H9 (cell line): ENCODE data around the gene PLD4. TPM values are rescaled to one million over a fixed set of nuclear protein-coding genes. Genes with fewer than 3 reads are reported as not detected.

Experiments
- DNase-seq: peaks from one replicate; pipeline ENCODE4 v3.0.0-alpha.2; 2017
- H2AFZ ChIP-seq: one replicate; pipeline ENCODE4 v1.6.1; 2013; ENCODE audit warnings: mild to moderate bottlenecking, low read length, control low read depth, moderate library complexity
- H2AK5ac ChIP-seq: 2 replicates; pipeline ENCODE4 v1.6.1; 2013; ENCODE audit warnings: low read length, control low read depth, mixed read lengths; ENCODE audit not compliant: insufficient read length
- H2BK120ac ChIP-seq: one replicate; pipeline ENCODE4 v1.6.1; 2013; ENCODE audit warnings: low read depth, mild to moderate bottlenecking, low read length, control low read depth, inconsistent platforms; ENCODE audit not compliant: poor library complexity, severe bottlenecking
- H2BK12ac ChIP-seq: 2 replicates; pipeline ENCODE4 v1.6.1; 2013; ENCODE audit warnings: low read length, control low read depth, mixed read lengths, low read depth; ENCODE audit not compliant: insufficient read length
- H2BK15ac ChIP-seq: 2 replicates; pipeline ENCODE4 v1.6.1; 2013; ENCODE audit warnings: low read depth, low read length, control low read depth
- H2BK20ac ChIP-seq: one replicate; pipeline ENCODE4 v1.6.1; 2013; ENCODE audit warnings: low read depth, mild to moderate bottlenecking, low read length, control low read depth, inconsistent platforms; ENCODE audit not compliant: poor library complexity, severe bottlenecking
- H2BK5ac ChIP-seq: 2 replicates; pipeline ENCODE4 v1.6.1; 2013; ENCODE audit warnings: low read length, control low read depth, mixed read lengths; ENCODE audit not compliant: insufficient read length
- H3K14ac ChIP-seq: 2 replicates; pipeline ENCODE4 v1.6.1; 2013; ENCODE audit warnings: low read length, control low read depth; ENCODE audit not compliant: insufficient read depth
- H3K18ac ChIP-seq: 2 replicates; pipeline ENCODE4 v1.6.1; 2013; ENCODE audit warnings: low read depth, mild to moderate bottlenecking, mixed read lengths, low read length, control low read depth; ENCODE audit not compliant: insufficient read length
- H3K23ac ChIP-seq: 2 replicates; pipeline ENCODE4 v1.6.1; 2013; ENCODE audit warnings: low read length, control low read depth, mixed read lengths, low read depth; ENCODE audit not compliant: insufficient read length
- H3K23me2 ChIP-seq: 2 replicates; pipeline ENCODE4 v1.6.1; 2013; ENCODE audit warnings: low read depth, mild to moderate bottlenecking, mixed read lengths, low read length, control low read depth; ENCODE audit not compliant: insufficient read length, poor library complexity, severe bottlenecking
- H3K27ac ChIP-seq: 2 replicates; pipeline ENCODE4 v1.5.1; 2013; ENCODE audit warnings: low read length, control low read depth, mixed read lengths, low read depth; ENCODE audit not compliant: insufficient read length
- H3K27me3 ChIP-seq: 2 replicates; pipeline ENCODE4 v1.6.1; 2013; ENCODE audit warnings: low read length, control low read depth, inconsistent platforms; ENCODE audit not compliant: insufficient read depth
- H3K4ac ChIP-seq: 2 replicates; pipeline ENCODE4 v1.6.1; 2013; ENCODE audit warnings: low read depth, mild to moderate bottlenecking, control low read depth, inconsistent platforms, low read length, moderate library complexity
- H3K4me1 ChIP-seq: 2 replicates; pipeline ENCODE4 v1.6.1; 2013; ENCODE audit warnings: low read length, control low read depth, inconsistent platforms; ENCODE audit not compliant: insufficient read depth
- H3K4me2 ChIP-seq: 2 replicates; pipeline ENCODE4 v1.6.1; 2013; ENCODE audit warnings: low read length, control low read depth, mixed read lengths; ENCODE audit not compliant: insufficient read length, insufficient read depth
- H3K56ac ChIP-seq: 2 replicates; pipeline ENCODE4 v1.6.1; 2013; ENCODE audit warnings: low read depth, mild to moderate bottlenecking, mixed read lengths, low read length, control low read depth; ENCODE audit not compliant: insufficient read length
- H3K79me1 ChIP-seq: 2 replicates; pipeline ENCODE4 v1.6.1; 2013; ENCODE audit warnings: low read depth, mild to moderate bottlenecking, moderate library complexity, low read length, control low read depth, inconsistent platforms; ENCODE audit not compliant: insufficient read depth, poor library complexity, severe bottlenecking
- H3K79me2 ChIP-seq: 2 replicates; pipeline ENCODE4 v1.6.1; 2013; ENCODE audit warnings: low read length, control low read depth, inconsistent platforms; ENCODE audit not compliant: insufficient read depth
- H3K9ac ChIP-seq: 2 replicates; pipeline ENCODE4 v1.6.1; 2013; ENCODE audit warnings: low read length, control low read depth, mixed read lengths; ENCODE audit not compliant: insufficient read length; ENCODE audit errors: extremely low read depth
- H3K9me3 ChIP-seq: one replicate; pipeline ENCODE4 v1.6.1; 2013; ENCODE audit warnings: low read depth, low read length, inconsistent platforms; ENCODE audit not compliant: control insufficient read depth
- H3T11ph ChIP-seq: one replicate; pipeline ENCODE4 v1.6.1; 2013; ENCODE audit warnings: mild to moderate bottlenecking, low read length, control low read depth, inconsistent platforms
- H4K20me1 ChIP-seq: one replicate; pipeline ENCODE4 v1.6.1; 2013; ENCODE audit not compliant: control insufficient read depth, insufficient read length, insufficient read depth
- H4K5ac ChIP-seq: 2 replicates; pipeline ENCODE4 v1.6.1; 2013; ENCODE audit warnings: low read depth, mild to moderate bottlenecking, mixed read lengths, low read length, control low read depth; ENCODE audit not compliant: insufficient read length
- H4K8ac ChIP-seq: replicated peaks from 2 replicates; pipeline ENCODE4 v1.6.1; 2013; ENCODE audit warnings: low read length, control low read depth, mixed read lengths, low read depth; ENCODE audit not compliant: insufficient read length
- H4K91ac ChIP-seq: 2 replicates; pipeline ENCODE4 v1.6.1; 2013; ENCODE audit warnings: low read depth, mild to moderate bottlenecking, moderate library complexity, mixed read lengths, low read length, control low read depth; ENCODE audit not compliant: insufficient read length
- H3K27ac Mint-ChIP-seq, 3 experiments: 2 replicates in 2 of 3; 3 replicates in 1 of 3; pipeline ENCODE4 v1.8.0; 2020 to 2021; ENCODE audit warnings: mixed read lengths in 3 of 3, mild to moderate bottlenecking in 1 of 3, moderate library complexity in 1 of 3
- H3K27me3 Mint-ChIP-seq: 2 replicates; pipeline ENCODE4 v1.8.0; 2021; ENCODE audit warnings: low read depth, mild to moderate bottlenecking, moderate library complexity, mixed read lengths
- H3K36me3 Mint-ChIP-seq, 3 experiments: 2 replicates in 2 of 3; 3 replicates in 1 of 3; pipeline ENCODE4 v1.8.0; 2020 to 2021; ENCODE audit warnings: low read depth in 3 of 3, mixed read lengths in 3 of 3; ENCODE audit not compliant: insufficient read depth in 1 of 3
- H3K4me1 Mint-ChIP-seq, 2 experiments: 2 replicates each; pipeline ENCODE4 v1.8.0; 2020; ENCODE audit warnings: mixed read lengths in 2 of 2
- H3K4me3 Mint-ChIP-seq, 2 experiments: 2 replicates in 1 of 2; 3 replicates in 1 of 2; pipeline ENCODE4 v1.8.0; 2020 to 2021; ENCODE audit warnings: mild to moderate bottlenecking in 2 of 2, mixed read lengths in 2 of 2, moderate library complexity in 1 of 2
- H3K9me3 Mint-ChIP-seq, 2 experiments: 2 replicates in 1 of 2; 3 replicates in 1 of 2; pipeline ENCODE4 v1.8.0; 2020; ENCODE audit warnings: mild to moderate bottlenecking in 2 of 2, mixed read lengths in 2 of 2, moderate library complexity in 1 of 2
- WGBS: extraction: QIAGEN DNeasy Blood & Tissue Kit; methylation state at CpG from one replicate; pipeline ENCODE4 v1.1.7; 2013; ENCODE audit warnings: missing lambda C conversion rate, low lambda C conversion rate, mixed read lengths; ENCODE audit not compliant: insufficient read length; ENCODE audit errors: extremely low coverage; 5-methylcytosine and 5-hydroxymethylcytosine counted together
- total RNA-seq: library from RNA; stranded (reverse); gene quantifications from 2 replicates; pipeline ENCODE4 v1.2.1, GENCODE V29; 2021
- TF ChIP-seq, protein P1 (sequence below): fragments of 200-600 bp; sonication (generic); conservative IDR thresholded peaks from 3 replicates; pipeline ENCODE4 v1.8.0; 2021; ENCODE audit warnings: antibody characterized with exemption, mild to moderate bottlenecking

Gene PLD4
- total RNA-seq, 1 experiment from 2014 or later: not detected

DNA sequence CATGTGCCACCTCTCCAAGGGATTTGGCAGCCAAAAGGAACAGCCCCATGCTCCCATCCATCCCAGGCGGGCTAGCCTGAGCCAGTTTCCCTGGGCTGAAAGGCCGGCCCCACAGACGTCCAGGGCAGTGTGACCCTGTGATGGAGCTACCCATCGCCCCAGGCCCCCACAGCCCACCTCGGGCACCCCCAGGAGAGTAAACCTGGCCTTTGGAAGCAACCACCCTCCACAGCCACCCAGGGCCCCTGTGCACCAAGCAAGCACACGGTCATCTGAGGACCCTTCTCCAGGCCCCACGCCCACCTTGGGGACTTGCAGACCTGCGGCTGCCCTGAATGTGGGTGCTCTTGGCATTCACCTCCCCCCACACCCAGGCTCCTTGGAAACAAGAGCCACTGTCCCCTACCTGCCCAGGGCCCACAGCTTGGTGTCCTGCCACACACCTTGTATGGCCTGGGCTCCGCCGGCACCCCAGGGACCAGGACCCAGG is 45.1 kb downstream of the PLD4 start:
- Histone ChIP-seq H4K20me1 (no peaks in the 10 kb centered on the region), H3T11ph (no peak overlapping the region), H3K23ac (no peak overlapping the region), H3K4me2 (no peak overlapping the region), H3K79me1 (no peaks in the 10 kb centered on the region), H2BK15ac (no peak overlapping the region), H3K18ac (no peak overlapping the region), H2AK5ac (no peak overlapping the region), H4K8ac (no peak overlapping the region), H3K27ac (no peak overlapping the region), H4K5ac (no peak overlapping the region), H2AFZ (no peak overlapping the region), H2BK12ac (no peak overlapping the region), H3K14ac (no peak overlapping the region), H4K91ac (no peak overlapping the region), H2BK20ac (no peak overlapping the region), H2BK5ac (no peak overlapping the region), H3K4ac (no peak overlapping the region), H3K27me3 (no peaks in the 10 kb centered on the region; the same call in 1 of the 2 replicates), H3K9me3 (no peaks in the 10 kb centered on the region), H3K9ac (no peak overlapping the region), H3K4me1 (peaks cover 3% of the 10 kb centered on the region; the same call in 1 of the 2 replicates), H3K56ac (no peak overlapping the region), H3K23me2 (peaks cover 6% of the 10 kb centered on the region), H2BK120ac (no peak overlapping the region), H3K79me2 (no peaks in the 10 kb centered on the region)
- no peaks in the 10 kb centered on the region for H3K36me3 Mint-ChIP-seq
- no peaks in the 10 kb centered on the region for H3K9me3 Mint-ChIP-seq
- H3K27ac Mint-ChIP-seq: no peak overlapping the region
- no CpG with 5 or more reads among the region's 10 CpGs for WGBS
- no peak overlapping the region for H3K4me3 Mint-ChIP-seq
- DNase-seq: no peak
- H3K27me3 Mint-ChIP-seq: peaks cover 25% of the 10 kb centered on the region
- H3K4me1 Mint-ChIP-seq: peaks cover 11 to 24% of the 10 kb centered on the region in 2 experiments
- TF ChIP-seq, protein P1, sequence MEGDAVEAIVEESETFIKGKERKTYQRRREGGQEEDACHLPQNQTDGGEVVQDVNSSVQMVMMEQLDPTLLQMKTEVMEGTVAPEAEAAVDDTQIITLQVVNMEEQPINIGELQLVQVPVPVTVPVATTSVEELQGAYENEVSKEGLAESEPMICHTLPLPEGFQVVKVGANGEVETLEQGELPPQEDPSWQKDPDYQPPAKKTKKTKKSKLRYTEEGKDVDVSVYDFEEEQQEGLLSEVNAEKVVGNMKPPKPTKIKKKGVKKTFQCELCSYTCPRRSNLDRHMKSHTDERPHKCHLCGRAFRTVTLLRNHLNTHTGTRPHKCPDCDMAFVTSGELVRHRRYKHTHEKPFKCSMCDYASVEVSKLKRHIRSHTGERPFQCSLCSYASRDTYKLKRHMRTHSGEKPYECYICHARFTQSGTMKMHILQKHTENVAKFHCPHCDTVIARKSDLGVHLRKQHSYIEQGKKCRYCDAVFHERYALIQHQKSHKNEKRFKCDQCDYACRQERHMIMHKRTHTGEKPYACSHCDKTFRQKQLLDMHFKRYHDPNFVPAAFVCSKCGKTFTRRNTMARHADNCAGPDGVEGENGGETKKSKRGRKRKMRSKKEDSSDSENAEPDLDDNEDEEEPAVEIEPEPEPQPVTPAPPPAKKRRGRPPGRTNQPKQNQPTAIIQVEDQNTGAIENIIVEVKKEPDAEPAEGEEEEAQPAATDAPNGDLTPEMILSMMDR: no peak
